ENCODE measurements around the gene FAM111B. TPM values are rescaled to one million over a fixed set of nuclear protein-coding genes. Genes with fewer than 3 reads are reported as not detected.
A peak's percentile ranks its signal among the peaks of the same experiment; 100 is the strongest.
"Not testable (repeated sequence)": the region's sequence is repeated elsewhere in the genome, so short reads cannot be mapped to it uniquely, and the experiment has no call there.

The FAM111B gene
- total RNA-seq, 1 experiment from 2014 or later: 10.7 TPM

DNA sequence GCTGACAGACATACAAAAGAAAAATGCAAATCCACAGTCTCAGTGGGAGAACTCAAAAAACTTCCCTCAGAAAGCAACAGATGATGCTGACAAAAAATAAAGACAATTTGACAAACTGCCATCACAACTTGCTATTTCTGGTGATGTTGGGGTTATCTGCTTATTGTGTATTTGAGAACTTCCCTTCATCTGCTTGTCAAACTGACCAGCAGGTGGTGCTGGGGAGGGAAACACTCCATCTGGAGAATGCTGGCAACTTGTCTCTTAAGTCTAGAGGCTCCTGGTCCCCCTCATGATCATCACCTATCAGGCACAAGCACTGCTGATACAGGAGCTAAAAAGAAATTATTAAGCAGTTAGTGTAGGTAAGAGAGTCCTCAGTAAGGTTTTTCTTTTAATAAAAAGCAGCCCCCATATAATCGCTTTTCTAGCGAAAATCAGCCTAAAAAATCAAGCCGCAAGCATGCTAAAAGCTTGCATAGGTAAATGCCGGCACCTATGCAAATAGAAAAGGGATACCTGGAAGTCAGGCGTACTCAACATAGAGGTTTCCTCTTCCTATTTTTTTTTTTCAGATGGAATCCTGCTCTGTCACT, 9.8 kb upstream of the FAM111B start:
- no peaks in the 10 kb centered on the region for H3K9me3 ChIP-seq (ENCODE audit: control insufficient read depth in 1 of 2, insufficient read depth in 1 of 2, low read depth in 1 of 2, low read length in 2 of 2)
- H2AFZ ChIP-seq (ENCODE audit: low read depth, low read length, poor library complexity, severe bottlenecking): no peak overlapping the region
- ATAC-seq: peak; percentile 84
- POLR2A ChIA-PET: interaction anchor here (1.1 kb wide), 1 partner anchor 45 kb away, joined by 3 read pairs; the partner anchor contains the start of gene FAM111A
- no peak overlapping the region for H3K4me3 ChIP-seq (replicated peaks in 1 of 2; ENCODE audit: low read depth in 1 of 2, low read length in 2 of 2)
- CTCF ChIA-PET: interaction anchor here (0.8 to 1.0 kb wide), 2 partner anchors 38 to 61 kb away, joined by 4 to 7 read pairs; no protein-coding TSS in a partner anchor
- H3K4me2 ChIP-seq (ENCODE audit: low read length): no peak overlapping the region
- no peaks in the 10 kb centered on the region for H3K9me2 ChIP-seq (ENCODE audit: insufficient read depth)
- intact Hi-C loops (cut with micrococcal nuclease): loop anchor here (1.0 to 2.0 kb wide), 2 partner anchors 39 to 62 kb away; no protein-coding TSS in a partner anchor
- no peak overlapping the region for H3K9ac ChIP-seq (ENCODE audit: low read length)
- no peaks in the 10 kb centered on the region for H3K79me2 ChIP-seq (ENCODE audit: insufficient read depth, low read length)
- H3K27ac ChIP-seq (ENCODE audit: low read depth, low read length): no peak overlapping the region
- no TSS peak for BruUV-seq (replicated peaks)
- H3K27me3 ChIP-seq (ENCODE audit: insufficient read depth, low read length): no peaks in the 10 kb centered on the region
- RAD21 ChIA-PET (ENCODE audit: low non-redundant PET in 1 of 2, low total read pairs in 2 of 2, uncharacterized antibody in 2 of 2, unreplicated experiment in 2 of 2): no interaction called here
- TF ChIP-seq, protein P1, sequence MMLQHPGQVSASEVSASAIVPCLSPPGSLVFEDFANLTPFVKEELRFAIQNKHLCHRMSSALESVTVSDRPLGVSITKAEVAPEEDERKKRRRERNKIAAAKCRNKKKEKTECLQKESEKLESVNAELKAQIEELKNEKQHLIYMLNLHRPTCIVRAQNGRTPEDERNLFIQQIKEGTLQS (IDR thresholded peaks at IDR 0.05): no peak
- TF ChIP-seq SP1 (IDR thresholded peaks at IDR 0.05; ENCODE audit: low read depth): no peak
- TF ChIP-seq RAD21 (IDR thresholded peaks at IDR 0.05; ENCODE audit: low read depth): peak; percentile 44
- no peak for TF ChIP-seq ZFX (IDR thresholded peaks at IDR 0.05)
- TF ChIP-seq EGR1 (IDR thresholded peaks at IDR 0.05; ENCODE audit: low read depth): no peak
- no peak for TF ChIP-seq ZNF274 (IDR thresholded peaks at IDR 0.05; ENCODE audit: low read depth, low read length)
- TF ChIP-seq CEBPB (IDR thresholded peaks at IDR 0.05; ENCODE audit: low read depth): no peak
- TF ChIP-seq, protein P2, sequence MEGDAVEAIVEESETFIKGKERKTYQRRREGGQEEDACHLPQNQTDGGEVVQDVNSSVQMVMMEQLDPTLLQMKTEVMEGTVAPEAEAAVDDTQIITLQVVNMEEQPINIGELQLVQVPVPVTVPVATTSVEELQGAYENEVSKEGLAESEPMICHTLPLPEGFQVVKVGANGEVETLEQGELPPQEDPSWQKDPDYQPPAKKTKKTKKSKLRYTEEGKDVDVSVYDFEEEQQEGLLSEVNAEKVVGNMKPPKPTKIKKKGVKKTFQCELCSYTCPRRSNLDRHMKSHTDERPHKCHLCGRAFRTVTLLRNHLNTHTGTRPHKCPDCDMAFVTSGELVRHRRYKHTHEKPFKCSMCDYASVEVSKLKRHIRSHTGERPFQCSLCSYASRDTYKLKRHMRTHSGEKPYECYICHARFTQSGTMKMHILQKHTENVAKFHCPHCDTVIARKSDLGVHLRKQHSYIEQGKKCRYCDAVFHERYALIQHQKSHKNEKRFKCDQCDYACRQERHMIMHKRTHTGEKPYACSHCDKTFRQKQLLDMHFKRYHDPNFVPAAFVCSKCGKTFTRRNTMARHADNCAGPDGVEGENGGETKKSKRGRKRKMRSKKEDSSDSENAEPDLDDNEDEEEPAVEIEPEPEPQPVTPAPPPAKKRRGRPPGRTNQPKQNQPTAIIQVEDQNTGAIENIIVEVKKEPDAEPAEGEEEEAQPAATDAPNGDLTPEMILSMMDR (IDR thresholded peaks at IDR 0.05 in 2 of 3, conservative IDR thresholded peaks at IDR 0.05 in 1 of 3; ENCODE audit: borderline replicate concordance in 1 of 3, insufficient read depth in 1 of 3, low read depth in 2 of 3, low read length in 2 of 3): peak; percentile 37 to 74 (median 65); a peak in 5 of 6 replicates
- no peak for TF ChIP-seq CBX3 (IDR thresholded peaks at IDR 0.05; ENCODE audit: low read depth)
- TF ChIP-seq, protein P3, sequence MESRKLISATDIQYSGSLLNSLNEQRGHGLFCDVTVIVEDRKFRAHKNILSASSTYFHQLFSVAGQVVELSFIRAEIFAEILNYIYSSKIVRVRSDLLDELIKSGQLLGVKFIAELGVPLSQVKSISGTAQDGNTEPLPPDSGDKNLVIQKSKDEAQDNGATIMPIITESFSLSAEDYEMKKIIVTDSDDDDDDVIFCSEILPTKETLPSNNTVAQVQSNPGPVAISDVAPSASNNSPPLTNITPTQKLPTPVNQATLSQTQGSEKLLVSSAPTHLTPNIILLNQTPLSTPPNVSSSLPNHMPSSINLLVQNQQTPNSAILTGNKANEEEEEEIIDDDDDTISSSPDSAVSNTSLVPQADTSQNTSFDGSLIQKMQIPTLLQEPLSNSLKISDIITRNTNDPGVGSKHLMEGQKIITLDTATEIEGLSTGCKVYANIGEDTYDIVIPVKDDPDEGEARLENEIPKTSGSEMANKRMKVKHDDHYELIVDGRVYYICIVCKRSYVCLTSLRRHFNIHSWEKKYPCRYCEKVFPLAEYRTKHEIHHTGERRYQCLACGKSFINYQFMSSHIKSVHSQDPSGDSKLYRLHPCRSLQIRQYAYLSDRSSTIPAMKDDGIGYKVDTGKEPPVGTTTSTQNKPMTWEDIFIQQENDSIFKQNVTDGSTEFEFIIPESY (IDR thresholded peaks at IDR 0.05; ENCODE audit: extremely low read depth, insufficient replicate concordance, low read length): no peak
- no peak for TF ChIP-seq SIN3A (IDR thresholded peaks at IDR 0.05; ENCODE audit: low read depth)
- H3K4me1 ChIP-seq (ENCODE audit: control insufficient read depth in 1 of 2, insufficient read depth in 2 of 2, low read length in 2 of 2): no peaks in the 10 kb centered on the region
- H4K20me1 ChIP-seq (ENCODE audit: insufficient read depth): no peaks in the 10 kb centered on the region
- H3K36me3 ChIP-seq (ENCODE audit: control insufficient read depth in 1 of 2, insufficient read depth in 2 of 2, low read length in 2 of 2): no peaks in the 10 kb centered on the region
- DNase-seq (ENCODE audit: low read depth, low spot score): peak; percentile 48

DNA sequence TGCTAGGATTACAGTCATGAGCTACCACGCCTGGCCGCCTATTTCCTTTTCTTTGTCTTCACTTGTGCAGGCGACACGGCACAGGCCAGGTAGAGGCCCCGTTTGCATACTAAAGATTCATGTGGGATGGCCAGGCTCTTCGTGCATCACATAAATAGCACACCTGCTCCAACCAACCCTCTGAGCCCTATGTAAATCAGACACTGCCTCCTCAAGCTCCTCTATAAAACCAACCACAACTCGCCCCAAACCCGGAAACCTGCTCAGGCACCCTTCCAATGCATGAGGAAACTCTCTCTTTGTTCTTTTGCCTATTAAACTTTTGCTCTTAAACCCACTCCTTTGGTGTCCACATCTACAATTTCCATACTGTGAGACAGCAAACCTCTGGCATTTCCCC, 9.1 kb upstream of the FAM111B start:
- H3K36me3 ChIP-seq (ENCODE audit: control insufficient read depth in 1 of 2, insufficient read depth in 2 of 2, low read length in 2 of 2); RAD21 ChIA-PET (ENCODE audit: low non-redundant PET in 1 of 2, low total read pairs in 2 of 2, uncharacterized antibody in 2 of 2, unreplicated experiment in 2 of 2); H2AFZ ChIP-seq (ENCODE audit: low read depth, low read length, poor library complexity, severe bottlenecking); BruUV-seq (replicated peaks); H3K27me3 ChIP-seq (ENCODE audit: insufficient read depth, low read length); H3K9me3 ChIP-seq (ENCODE audit: control insufficient read depth in 1 of 2, insufficient read depth in 1 of 2, low read depth in 1 of 2, low read length in 2 of 2); DNase-seq (ENCODE audit: low read depth, low spot score); ATAC-seq; H3K4me1 ChIP-seq (ENCODE audit: control insufficient read depth in 1 of 2, insufficient read depth in 2 of 2, low read length in 2 of 2); H3K4me3 ChIP-seq (replicated peaks in 1 of 2; ENCODE audit: low read depth in 1 of 2, low read length in 2 of 2); H3K27ac ChIP-seq (ENCODE audit: low read depth, low read length); H4K20me1 ChIP-seq (ENCODE audit: insufficient read depth); H3K9ac ChIP-seq (ENCODE audit: low read length); H3K79me2 ChIP-seq (ENCODE audit: insufficient read depth, low read length); H3K4me2 ChIP-seq (ENCODE audit: low read length); H3K9me2 ChIP-seq (ENCODE audit: insufficient read depth); POLR2A ChIA-PET: not testable (repeated sequence)
- CTCF ChIA-PET: interaction anchor here (0.8 to 1.0 kb wide), 2 partner anchors 38 to 61 kb away, joined by 4 to 7 read pairs; no protein-coding TSS in a partner anchor
- intact Hi-C loops (cut with micrococcal nuclease): loop anchor here (1.0 to 2.0 kb wide), 2 partner anchors 38 to 61 kb away; no protein-coding TSS in a partner anchor

Measured in HCT116 (cell line).